Activated B cell treated with CpG ODN at 0.5 μM for 24 hours (primary cell): ENCODE data around the gene NOSTRIN. TPM values are rescaled to one million over a fixed set of nuclear protein-coding genes. Genes with fewer than 3 reads are reported as not detected.
A peak's percentile ranks its signal among the peaks of the same experiment; 100 is the strongest.

Experiments
- ATAC-seq: fragments of 200-7000 bp; cut with Tn5 transposase; one replicate; pipeline ENCODE4 v1.10.0; 2021; ENCODE audit warnings: low read depth, mild to moderate bottlenecking, moderate library complexity
- CTCF ChIA-PET: fragments of 350-600 bp; sonication (Branson Sonifier 250); formaldehyde crosslinking; loops from one replicate; lab custom pipeline; 2021; ENCODE audit warnings: antibody characterized with exemption; lab: Charles Lee
- POLR2A ChIA-PET: fragments of 350-600 bp; sonication (Branson Sonifier 250); formaldehyde crosslinking; loops from one replicate; lab custom pipeline; 2021; ENCODE audit warnings: antibody characterized with exemption; lab: Charles Lee
- DNase-seq: peaks from one replicate; pipeline ENCODE4 v3.0.0; 2022
- H3K27ac Mint-ChIP-seq: one replicate; pipeline ENCODE4 v1.8.0; 2020; ENCODE audit warnings: mixed read lengths
- H3K27me3 Mint-ChIP-seq: one replicate; pipeline ENCODE4 v1.8.0; 2021; ENCODE audit warnings: mixed read lengths
- H3K36me3 Mint-ChIP-seq: one replicate; pipeline ENCODE4 v1.8.0; 2021; ENCODE audit warnings: low read depth, mixed read lengths
- H3K4me1 Mint-ChIP-seq: one replicate; pipeline ENCODE4 v1.8.0; 2021; ENCODE audit warnings: mixed read lengths
- H3K4me3 Mint-ChIP-seq: one replicate; pipeline ENCODE4 v1.8.0; 2020; ENCODE audit warnings: mild to moderate bottlenecking, mixed read lengths
- H3K9me3 Mint-ChIP-seq: one replicate; pipeline ENCODE4 v1.8.0; 2020; ENCODE audit warnings: mixed read lengths
- intact Hi-C: fragments of 100-400 bp; cut with micrococcal nuclease; formaldehyde crosslinking; loops from one replicate; pipeline ENCODE4 v1.15.1; 2024
- total RNA-seq: library from RNA; stranded (reverse); gene quantifications from 2 replicates; pipeline ENCODE4 v1.2.3, GENCODE V29; 2022
- TF ChIP-seq, protein P1 (sequence below): fragments of 200-600 bp; IDR thresholded peaks from one replicate; pipeline ENCODE4 v1.8.0; 2022; ENCODE audit warnings: antibody characterized with exemption, mild to moderate bottlenecking

The NOSTRIN gene
- 0.07 TPM in 1 of 2 replicates, not detected in the other for total RNA-seq

DNA sequence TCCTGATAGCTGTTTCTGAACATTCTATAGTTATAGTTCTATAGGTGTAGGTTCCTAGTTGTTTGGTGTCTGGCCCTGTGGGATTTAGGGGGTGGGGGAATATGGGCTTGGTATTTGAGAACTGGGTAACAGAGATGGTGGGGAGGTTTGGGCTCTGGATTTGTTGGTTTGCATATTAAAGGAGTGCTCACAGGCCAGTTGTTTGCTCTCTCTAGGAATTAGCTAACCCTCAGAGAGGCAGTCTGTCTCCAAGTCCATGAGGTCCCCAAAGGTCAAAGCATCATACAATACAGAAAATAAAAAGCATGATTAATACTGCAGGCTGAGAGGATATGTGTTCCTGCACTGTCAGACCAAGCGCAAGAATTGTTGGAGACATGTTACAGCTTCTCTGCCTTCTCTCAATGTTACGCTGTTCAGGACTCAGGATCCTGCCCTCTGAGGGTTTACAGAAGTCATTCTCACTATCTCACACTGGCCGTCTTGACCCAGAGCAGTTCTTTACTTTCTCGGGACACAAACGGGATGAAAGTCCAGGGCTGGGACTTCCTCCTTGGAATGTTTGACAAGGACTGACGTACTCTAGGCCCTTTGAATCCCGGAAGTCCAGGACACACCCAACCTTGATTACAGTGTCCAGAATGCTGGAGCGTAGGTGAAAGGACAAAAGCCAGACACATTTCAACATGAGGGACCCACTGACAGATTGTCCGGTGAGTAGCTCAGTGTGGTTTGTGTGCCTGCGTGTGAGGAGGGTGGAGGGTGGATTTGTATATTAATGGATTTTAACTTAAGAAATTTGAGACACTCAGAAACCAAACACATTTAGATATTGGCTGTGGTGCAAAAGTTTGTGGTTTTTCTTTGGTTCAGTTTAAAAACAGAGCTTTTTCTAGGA lies at the start of gene NOSTRIN:
NOSTRIN (plus strand) TSS at position 677 of the 898 bp plus-strand sequence; CDS start at position 687, 10 bp downstream.
- H3K27ac Mint-ChIP-seq: no peak within 1 kb of the TSS
- no peaks in the 10 kb centered on the region for H3K4me1 Mint-ChIP-seq
- no peak for DNase-seq
- intact Hi-C loops: no loop called here
- no peaks in the 10 kb centered on the region for H3K9me3 Mint-ChIP-seq
- no peaks in the 10 kb centered on the region for H3K27me3 Mint-ChIP-seq
- ChIA-PET POLR2A (no interaction called here), CTCF (no interaction called here)
- no peak for ATAC-seq
- no peak within 1 kb of the TSS for H3K4me3 Mint-ChIP-seq
- H3K36me3 Mint-ChIP-seq: no peaks in the 10 kb centered on the region
- TF ChIP-seq, protein P1, sequence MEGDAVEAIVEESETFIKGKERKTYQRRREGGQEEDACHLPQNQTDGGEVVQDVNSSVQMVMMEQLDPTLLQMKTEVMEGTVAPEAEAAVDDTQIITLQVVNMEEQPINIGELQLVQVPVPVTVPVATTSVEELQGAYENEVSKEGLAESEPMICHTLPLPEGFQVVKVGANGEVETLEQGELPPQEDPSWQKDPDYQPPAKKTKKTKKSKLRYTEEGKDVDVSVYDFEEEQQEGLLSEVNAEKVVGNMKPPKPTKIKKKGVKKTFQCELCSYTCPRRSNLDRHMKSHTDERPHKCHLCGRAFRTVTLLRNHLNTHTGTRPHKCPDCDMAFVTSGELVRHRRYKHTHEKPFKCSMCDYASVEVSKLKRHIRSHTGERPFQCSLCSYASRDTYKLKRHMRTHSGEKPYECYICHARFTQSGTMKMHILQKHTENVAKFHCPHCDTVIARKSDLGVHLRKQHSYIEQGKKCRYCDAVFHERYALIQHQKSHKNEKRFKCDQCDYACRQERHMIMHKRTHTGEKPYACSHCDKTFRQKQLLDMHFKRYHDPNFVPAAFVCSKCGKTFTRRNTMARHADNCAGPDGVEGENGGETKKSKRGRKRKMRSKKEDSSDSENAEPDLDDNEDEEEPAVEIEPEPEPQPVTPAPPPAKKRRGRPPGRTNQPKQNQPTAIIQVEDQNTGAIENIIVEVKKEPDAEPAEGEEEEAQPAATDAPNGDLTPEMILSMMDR: no peak

GRCh38 chr2:168753765-168754329 lies 48.6 kb upstream of the NOSTRIN start:
- H3K27me3 Mint-ChIP-seq: no peaks in the 10 kb centered on the region
- H3K36me3 Mint-ChIP-seq: peaks cover 3% of the 10 kb centered on the region
- CTCF ChIA-PET: no interaction called here
- ATAC-seq (no peak), DNase-seq (no peak)
- POLR2A ChIA-PET: no interaction called here
- no peak overlapping the region for H3K4me3 Mint-ChIP-seq
- H3K9me3 Mint-ChIP-seq: no peaks in the 10 kb centered on the region
- intact Hi-C loops: no loop called here
- H3K27ac Mint-ChIP-seq: no peak overlapping the region
- H3K4me1 Mint-ChIP-seq: peaks cover 3% of the 10 kb centered on the region
- TF ChIP-seq, protein P1: no peak

GRCh38 chr2:168757223-168757622 lies 45.2 kb upstream of the NOSTRIN start:
- no peaks in the 10 kb centered on the region for H3K9me3 Mint-ChIP-seq
- no peaks in the 10 kb centered on the region for H3K27me3 Mint-ChIP-seq
- intact Hi-C loops: loop anchor here (5.0 kb wide), 1 partner anchor 315 kb away; no protein-coding TSS in a partner anchor
- DNase-seq (no peak), ATAC-seq (no peak)
- POLR2A ChIA-PET: no interaction called here
- H3K36me3 Mint-ChIP-seq: peaks cover 3% of the 10 kb centered on the region
- no peak overlapping the region for H3K4me3 Mint-ChIP-seq
- CTCF ChIA-PET: interaction anchor here (4.8 kb wide), 1 partner anchor 410 kb away, joined by 43 read pairs; no protein-coding TSS in a partner anchor
- peaks cover 3% of the 10 kb centered on the region for H3K4me1 Mint-ChIP-seq
- no peak overlapping the region for H3K27ac Mint-ChIP-seq
- TF ChIP-seq, protein P1: no peak

DNA sequence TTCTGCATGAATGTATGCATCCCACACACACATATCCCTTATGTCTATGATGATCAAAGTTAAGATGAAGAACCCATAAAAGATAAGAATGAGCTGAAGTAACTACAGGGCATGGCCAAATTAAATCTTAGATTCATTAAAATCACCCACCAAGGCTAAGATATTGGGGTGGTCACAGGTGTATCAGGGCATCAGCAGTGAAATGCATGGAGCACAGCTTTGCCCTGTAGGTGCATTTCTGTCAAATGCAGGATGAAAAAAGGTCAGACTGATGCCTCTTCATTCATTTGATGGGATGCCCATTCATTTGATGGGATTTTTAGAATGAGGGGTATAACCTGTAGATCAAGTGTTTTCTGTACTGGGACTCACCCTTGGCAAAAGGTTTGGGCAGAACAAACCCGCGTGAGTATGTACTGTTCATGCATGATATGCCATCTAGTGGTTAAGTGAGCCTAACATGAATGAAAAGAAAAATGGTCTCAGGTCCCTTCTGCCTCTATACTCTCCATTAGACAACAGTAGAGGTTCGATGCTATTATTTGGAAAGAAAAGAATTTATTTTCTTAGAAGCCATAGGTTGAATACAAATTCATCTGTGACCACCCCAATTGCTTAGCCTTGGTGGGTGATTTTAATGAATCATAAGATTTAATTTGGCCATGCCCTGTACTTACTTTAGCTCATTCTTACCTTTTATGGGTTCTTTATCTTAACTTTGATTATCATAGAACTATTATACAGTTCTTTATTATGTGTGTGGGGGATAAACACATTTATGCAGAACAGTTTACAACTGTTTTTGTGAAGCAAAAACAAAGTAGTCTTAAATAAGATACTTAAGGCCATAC lies 43.2 kb upstream of the NOSTRIN start:
- H3K27ac Mint-ChIP-seq: no peak overlapping the region
- peak; percentile 56 for ATAC-seq
- intact Hi-C loops: loop anchor here (1.0 to 5.0 kb wide), 7 partner anchors 47 to 623 kb away; no protein-coding TSS in a partner anchor
- no peaks in the 10 kb centered on the region for H3K27me3 Mint-ChIP-seq
- POLR2A ChIA-PET: interaction anchor here (0.6 kb wide), 1 partner anchor 407 kb away, joined by 6 read pairs; no protein-coding TSS in a partner anchor
- TF ChIP-seq, protein P1: no peak
- H3K4me3 Mint-ChIP-seq: no peak overlapping the region
- no peak for DNase-seq
- H3K9me3 Mint-ChIP-seq: no peaks in the 10 kb centered on the region
- peaks cover 3% of the 10 kb centered on the region for H3K4me1 Mint-ChIP-seq
- no peaks in the 10 kb centered on the region for H3K36me3 Mint-ChIP-seq
- CTCF ChIA-PET: interaction anchor here (1.0 to 4.8 kb wide), 5 partner anchors 72 to 415 kb away, joined by 4 to 43 read pairs (median 5); no protein-coding TSS in a partner anchor
